Osteoblast (primary cell): ENCODE measurements around the gene GRM1. TPM values are rescaled to one million over a fixed set of nuclear protein-coding genes. Genes with fewer than 3 reads are reported as not detected.

ENCODE experiments used
- DNase-seq: peaks from one replicate; pipeline ENCODE4 v3.0.0; 2011; ENCODE audit warnings: low spot score, mixed read lengths; ENCODE audit not compliant: insufficient read length; ENCODE audit errors: missing footprints
- H2AFZ ChIP-seq: 2 replicates; pipeline ENCODE4 v1.6.0; 2011; ENCODE audit warnings: mild to moderate bottlenecking, low read length
- H3K27ac ChIP-seq: 2 replicates; pipeline ENCODE4 v1.5.1; 2011; ENCODE audit warnings: mild to moderate bottlenecking, low read depth, low read length, moderate library complexity
- H3K27me3 ChIP-seq: 2 replicates; pipeline ENCODE4 v1.6.0; 2012; ENCODE audit warnings: mild to moderate bottlenecking, control low read depth, inconsistent platforms, low read length, moderate library complexity; ENCODE audit not compliant: insufficient read depth
- H3K36me3 ChIP-seq: 2 replicates; pipeline ENCODE4 v1.5.1; 2011; ENCODE audit warnings: mild to moderate bottlenecking, low read length, control low read depth, moderate library complexity; ENCODE audit not compliant: insufficient read depth
- H3K4me1 ChIP-seq: 2 replicates; pipeline ENCODE4 v1.5.1; 2011; ENCODE audit warnings: mild to moderate bottlenecking, low read length, control low read depth, moderate library complexity; ENCODE audit not compliant: insufficient read depth
- H3K4me2 ChIP-seq: 2 replicates; pipeline ENCODE4 v1.6.0; 2011; ENCODE audit warnings: mild to moderate bottlenecking, low read length; ENCODE audit not compliant: insufficient read depth
- H3K4me3 ChIP-seq: fragments of 200-600 bp; sonication (generic); 3 replicates; pipeline ENCODE4 v1.5.1; 2012; ENCODE audit warnings: mild to moderate bottlenecking, low read length, inconsistent platforms; ENCODE audit not compliant: insufficient read depth
- H3K79me2 ChIP-seq: 2 replicates; pipeline ENCODE4 v1.6.0; 2012; ENCODE audit warnings: mild to moderate bottlenecking, low read length, control low read depth, inconsistent platforms; ENCODE audit not compliant: insufficient read depth
- H3K9me3 ChIP-seq: 2 replicates; pipeline ENCODE4 v1.5.1; 2011; ENCODE audit warnings: low read depth, low read length, control low read depth
- H4K20me1 ChIP-seq: 2 replicates; pipeline ENCODE4 v1.6.0; 2012; ENCODE audit warnings: mild to moderate bottlenecking, low read length, control low read depth; ENCODE audit not compliant: insufficient read depth
- CTCF ChIP-seq: IDR thresholded peaks from 2 replicates; pipeline ENCODE4 v1.5.1; 2011; ENCODE audit warnings: mild to moderate bottlenecking, low read depth, low read length, moderate library complexity; ENCODE audit errors: extremely low read depth
- total RNA-seq: library from RNA; depleted of rRNA; stranded (reverse); fragments of >200 nt; gene quantifications from 2 replicates; pipeline ENCODE4 v1.2.3, GENCODE V29; 2012

GRM1 gene
- total RNA-seq, 1 donor, result under 0.01 TPM

DNA sequence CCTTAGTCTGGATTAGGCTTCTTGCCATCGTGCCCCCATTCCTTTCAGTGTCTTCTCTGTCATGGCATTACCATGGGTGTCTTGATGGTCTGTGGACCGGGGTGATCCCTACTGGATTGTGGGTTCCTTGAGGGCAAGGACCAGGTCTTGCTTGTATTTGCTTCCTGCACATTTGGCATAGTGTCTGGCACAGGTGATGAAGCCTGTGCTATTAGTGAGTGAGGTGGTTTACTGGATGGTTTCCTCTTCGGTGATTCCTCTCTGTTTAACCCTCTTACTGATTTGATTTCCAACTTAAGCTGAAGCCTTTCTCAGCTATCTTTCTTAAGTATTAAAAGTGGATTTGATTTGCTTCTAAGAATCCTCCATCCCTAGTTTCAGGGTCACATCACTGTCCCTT lies 162.3 kb downstream of the GRM1 start:
- Histone ChIP-seq H3K4me2 (no peak overlapping the region), H3K4me3 (no peak overlapping the region), H3K36me3 (no peaks in the 10 kb centered on the region), H3K4me1 (no peaks in the 10 kb centered on the region), H4K20me1 (no peaks in the 10 kb centered on the region), H3K9me3 (no peaks in the 10 kb centered on the region), H2AFZ (no peak overlapping the region), H3K27me3 (no peaks in the 10 kb centered on the region), H3K27ac (no peak overlapping the region), H3K79me2 (no peaks in the 10 kb centered on the region)
- no peak for DNase-seq
- no peak for TF ChIP-seq CTCF

DNA sequence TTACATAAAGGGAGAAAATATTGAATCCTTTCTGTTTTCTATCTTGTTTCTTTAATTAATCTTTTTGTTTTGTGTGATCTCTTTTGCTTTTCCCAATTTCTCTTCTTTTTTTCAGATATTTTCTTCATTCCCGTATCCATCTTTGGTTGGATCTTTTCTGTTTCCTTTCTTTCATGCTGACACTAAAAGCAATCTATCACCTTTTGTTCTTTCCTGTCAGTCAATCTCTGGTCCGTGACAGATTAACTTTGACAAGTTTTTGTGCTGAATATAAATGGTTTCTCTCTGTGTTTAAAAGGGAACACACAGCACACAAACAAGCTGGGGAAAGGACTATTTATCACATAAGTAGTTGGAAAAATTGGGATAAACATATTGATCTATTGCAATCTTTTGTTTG lies 162.8 kb downstream of the GRM1 start:
- no peak for TF ChIP-seq CTCF
- H2AFZ ChIP-seq, result no peak overlapping the region
- no peaks in the 10 kb centered on the region for H3K9me3 ChIP-seq
- no peaks in the 10 kb centered on the region for H4K20me1 ChIP-seq
- no peak overlapping the region for H3K27ac ChIP-seq
- H3K79me2 ChIP-seq, result no peaks in the 10 kb centered on the region
- H3K4me2 ChIP-seq, result no peak overlapping the region
- H3K36me3 ChIP-seq, result no peaks in the 10 kb centered on the region
- H3K4me3 ChIP-seq, result no peak overlapping the region
- H3K4me1 ChIP-seq, result no peaks in the 10 kb centered on the region
- DNase-seq, result no peak
- no peaks in the 10 kb centered on the region for H3K27me3 ChIP-seq

DNA sequence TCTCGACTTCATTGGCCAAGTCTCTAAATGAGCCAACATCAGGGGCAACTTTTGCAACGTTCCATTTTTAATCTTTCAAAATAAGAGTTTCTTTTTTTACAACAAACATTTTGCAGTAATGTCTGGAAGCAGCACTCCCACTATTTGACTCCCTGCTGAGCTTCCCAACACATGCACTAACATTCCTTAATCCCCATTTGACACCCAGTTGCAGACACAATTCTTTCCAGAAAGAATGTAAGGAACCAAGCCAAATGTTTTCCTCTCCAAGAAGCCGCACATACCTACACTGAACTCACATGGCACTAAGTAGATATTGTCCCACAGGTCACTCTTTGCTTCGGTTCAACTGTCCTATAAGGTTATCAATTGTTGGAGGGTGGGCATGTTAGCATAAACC lies 165.6 kb downstream of the GRM1 start:
- no peak overlapping the region for H3K27ac ChIP-seq
- H3K4me2 ChIP-seq, result no peak overlapping the region
- no peaks in the 10 kb centered on the region for H3K79me2 ChIP-seq
- H3K4me3 ChIP-seq, result no peak overlapping the region
- no peak overlapping the region for H2AFZ ChIP-seq
- no peak for TF ChIP-seq CTCF
- no peaks in the 10 kb centered on the region for H3K4me1 ChIP-seq
- no peak for DNase-seq
- H4K20me1 ChIP-seq, result no peaks in the 10 kb centered on the region
- no peaks in the 10 kb centered on the region for H3K9me3 ChIP-seq
- H3K36me3 ChIP-seq, result no peaks in the 10 kb centered on the region
- H3K27me3 ChIP-seq, result no peaks in the 10 kb centered on the region

GRCh38 chr6:146200176-146200575 lies 171.3 kb downstream of the GRM1 start:
- TF ChIP-seq CTCF, result no peak
- H3K4me2 ChIP-seq, result no peak overlapping the region
- H3K36me3 ChIP-seq, result no peaks in the 10 kb centered on the region
- H3K27me3 ChIP-seq, result no peaks in the 10 kb centered on the region
- H3K79me2 ChIP-seq, result no peaks in the 10 kb centered on the region
- no peak overlapping the region for H3K27ac ChIP-seq
- H3K4me3 ChIP-seq, result no peak overlapping the region
- H3K4me1 ChIP-seq, result no peaks in the 10 kb centered on the region
- no peaks in the 10 kb centered on the region for H4K20me1 ChIP-seq
- H2AFZ ChIP-seq, result no peak overlapping the region
- DNase-seq, result no peak
- no peaks in the 10 kb centered on the region for H3K9me3 ChIP-seq
